GM19463 (cell line): ENCODE measurements around the gene MDFIC.

Experiments
- ATAC-seq: cut with Tn5 transposase; IDR thresholded peaks from one replicate; pipeline ENCODE4 v1.9.1; 2021; ENCODE audit warnings: mild to moderate bottlenecking, moderate library complexity; ENCODE audit not compliant: unreplicated experiment

MDFIC gene

GRCh38 chr7:114924038-114924712 is 2.3 kb downstream of the MDFIC start:
- no peak for ATAC-seq

- no peak for ATAC-seq
Observed at GRCh38 chr7:114925434-114925833, 3.5 kb downstream of the MDFIC start.

DNA sequence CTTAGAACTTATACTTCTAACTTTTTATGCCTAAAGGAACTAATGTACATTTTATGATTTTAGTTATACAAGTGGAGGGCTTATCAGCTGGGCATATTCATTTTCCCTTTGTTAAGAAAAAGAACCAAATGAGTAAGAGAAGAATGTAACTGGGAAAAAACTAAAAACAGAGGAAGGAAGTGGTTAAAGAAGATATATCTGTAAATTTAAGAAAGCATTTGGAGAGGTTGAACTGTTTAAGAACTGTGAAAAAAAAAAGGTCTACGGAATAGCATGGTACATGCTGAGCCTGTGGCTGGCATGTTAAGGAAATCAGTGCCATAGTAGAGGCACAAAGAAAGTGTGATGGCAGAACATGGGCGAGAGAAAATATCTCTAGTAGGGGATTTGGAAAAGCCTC is 6.2 kb downstream of the MDFIC start:
- no peak for ATAC-seq

DNA sequence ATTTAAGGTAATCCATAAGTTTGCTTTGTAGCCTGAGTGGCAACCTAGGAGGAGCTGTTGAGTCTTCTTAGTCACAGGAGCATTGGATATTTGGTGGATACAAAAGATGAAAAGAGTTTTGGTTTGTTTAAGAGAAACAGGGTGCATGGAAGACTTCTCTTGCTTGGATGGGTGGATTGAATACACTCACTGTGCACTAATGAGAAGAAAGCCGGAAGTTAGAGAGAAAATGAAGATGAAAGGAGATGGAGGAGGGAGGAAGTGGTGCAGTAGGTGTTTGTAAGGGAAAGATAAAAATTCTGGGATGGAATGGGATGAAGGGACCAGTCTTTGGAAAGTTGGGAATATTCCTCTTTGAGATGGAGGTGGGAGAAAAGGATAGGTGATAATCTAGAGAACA is 7.7 kb downstream of the MDFIC start:
- ATAC-seq = no peak

- no peak for ATAC-seq
Observed at GRCh38 chr7:114930107-114930661, 8.3 kb downstream of the MDFIC start.

- peak; percentile 40 for ATAC-seq
Observed at GRCh38 chr7:114930829-114931655, 9.1 kb downstream of the MDFIC start.

- peak; percentile 77 for ATAC-seq
Observed at GRCh38 chr7:114931656-114932011, 9.7 kb downstream of the MDFIC start.

DNA sequence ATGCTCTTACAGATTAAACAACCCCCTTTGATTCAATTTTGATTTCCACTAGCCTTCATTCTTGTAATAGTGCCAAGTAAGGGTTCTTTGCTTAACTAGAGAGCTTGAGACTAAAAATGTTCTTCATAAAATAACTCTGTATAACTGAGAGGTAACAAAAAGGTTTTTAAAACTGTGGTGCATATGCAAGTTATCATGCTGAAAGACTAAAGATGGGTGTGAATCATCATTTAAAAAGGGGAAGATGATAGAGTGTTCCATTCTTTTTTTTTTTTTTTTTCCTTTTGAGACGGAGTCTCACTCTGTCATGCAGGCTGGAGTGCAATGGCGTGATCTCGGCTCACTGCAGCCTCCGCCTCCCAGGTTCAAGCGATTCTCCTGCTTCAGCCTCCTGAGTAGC is 11.1 kb downstream of the MDFIC start:
- ATAC-seq = no peak

DNA sequence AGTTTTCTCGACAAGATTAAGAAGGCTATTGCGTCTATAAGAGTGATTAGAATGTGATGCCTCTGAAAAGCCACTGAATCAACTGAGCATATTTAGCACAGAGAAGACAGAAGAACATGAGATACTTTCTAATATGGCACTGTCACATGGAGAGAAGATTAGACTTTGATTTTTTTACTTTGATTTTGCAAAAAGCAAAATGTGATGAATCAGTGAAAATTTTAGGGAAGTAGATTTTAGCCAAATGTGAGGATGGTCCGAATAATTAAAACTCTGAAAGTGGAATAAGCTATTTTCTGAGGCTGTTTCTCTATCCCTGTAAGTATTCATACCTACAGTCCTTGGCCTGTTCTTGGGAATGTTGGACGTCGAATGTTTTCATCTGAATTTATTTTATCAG is 11.8 kb downstream of the MDFIC start:
- ATAC-seq = no peak

GRCh38 chr7:114934086-114934485 is 12.2 kb downstream of the MDFIC start:
- ATAC-seq = no peak

- no peak for ATAC-seq
Observed at GRCh38 chr7:114934713-114935112, 12.8 kb downstream of the MDFIC start.

GRCh38 chr7:114936471-114936870 is 14.6 kb downstream of the MDFIC start:
- ATAC-seq = no peak

- no peak for ATAC-seq
Observed at GRCh38 chr7:114937446-114937845, 15.6 kb downstream of the MDFIC start.

- no peak for ATAC-seq
Observed at GRCh38 chr7:114938785-114939184, 16.9 kb downstream of the MDFIC start.

- no peak for ATAC-seq
Observed at GRCh38 chr7:114939484-114940097, 17.7 kb downstream of the MDFIC start.

DNA sequence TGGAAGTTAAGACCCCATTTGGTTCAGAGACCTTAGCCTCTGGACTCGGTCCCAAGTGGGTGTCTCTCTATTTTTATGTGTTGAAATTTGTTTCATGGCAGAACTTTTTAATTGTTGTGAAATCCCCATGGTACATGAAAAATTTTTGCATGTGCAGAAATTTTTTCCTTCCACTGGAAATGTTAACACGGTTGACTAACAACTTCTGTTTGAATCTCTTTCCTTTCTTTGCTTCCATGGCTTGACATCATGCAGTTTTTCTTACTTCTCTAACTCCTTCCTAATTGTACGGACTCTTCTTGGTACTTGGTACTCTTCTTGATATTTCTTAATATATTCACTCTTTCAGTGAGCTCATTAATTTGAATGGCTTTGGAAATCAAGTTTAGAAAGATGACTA is 18.3 kb downstream of the MDFIC start:
- ATAC-seq = no peak

DNA sequence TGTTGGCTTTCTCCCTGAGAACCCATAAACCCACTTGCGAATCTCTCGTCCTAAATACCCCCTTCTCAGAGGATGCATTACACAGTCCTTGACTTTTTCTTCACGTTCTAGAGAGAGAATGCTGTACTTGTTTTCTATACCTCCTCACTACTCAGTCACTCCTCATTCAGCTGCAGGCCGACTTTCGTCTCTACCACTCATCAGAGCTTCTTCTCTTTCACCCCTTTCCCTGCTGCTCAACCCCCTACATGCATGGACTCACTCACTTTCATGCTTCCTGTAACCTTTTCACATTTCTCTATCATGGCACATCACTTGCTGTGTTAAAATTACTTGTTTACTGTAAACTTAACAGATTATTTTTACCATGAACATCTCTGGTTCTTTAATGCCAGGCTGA is 19.8 kb downstream of the MDFIC start:
- no peak for ATAC-seq

- no peak for ATAC-seq
Observed at GRCh38 chr7:114942446-114943175, 20.7 kb downstream of the MDFIC start.

DNA sequence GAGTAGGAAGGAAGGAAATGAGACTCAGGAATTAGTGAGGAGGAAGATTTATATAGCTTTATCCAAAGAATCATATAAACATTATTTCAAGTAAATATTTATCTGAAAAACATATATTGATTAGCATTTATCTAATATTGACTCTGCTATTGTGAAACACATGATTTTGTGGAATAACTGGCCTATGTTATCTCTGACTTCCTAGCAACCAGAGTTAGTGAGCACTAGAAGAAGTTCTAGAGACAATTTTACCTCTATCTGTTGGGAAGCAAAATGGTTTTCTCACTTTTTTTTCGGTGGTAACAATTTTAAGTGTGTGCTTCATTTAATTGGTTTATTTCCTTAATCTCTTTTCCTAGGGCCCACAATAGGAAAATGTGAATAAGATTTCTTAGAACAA is 21.6 kb downstream of the MDFIC start:
- ATAC-seq = no peak

GRCh38 chr7:114943953-114944744 is 22.3 kb downstream of the MDFIC start:
- no peak for ATAC-seq
